ENCODE results near the gene UBE3B.

Gene UBE3B

DNA sequence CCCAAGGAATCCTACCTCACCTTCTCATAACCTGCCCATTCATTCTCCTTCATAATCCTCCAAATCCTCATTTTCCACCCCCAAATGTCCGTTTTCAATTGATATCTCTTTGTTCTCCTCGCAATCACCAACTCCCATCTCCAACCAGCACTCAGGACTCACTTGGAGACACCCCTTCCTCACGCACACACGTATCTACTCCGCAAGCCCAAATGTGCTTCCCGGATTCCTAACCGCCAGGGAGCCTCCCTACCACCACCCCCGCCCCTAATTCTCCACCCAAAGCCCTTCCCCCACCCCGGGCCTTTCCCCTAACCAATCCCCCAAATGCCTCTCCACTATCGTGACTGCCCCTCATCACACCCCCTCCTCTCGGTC lies 638 bp upstream of the UBE3B start:
- no peak for DNase-seq

GRCh38 chr12:109477963-109478315 lies 505 bp downstream of the UBE3B start:
- DNase-seq: no peak

DNA sequence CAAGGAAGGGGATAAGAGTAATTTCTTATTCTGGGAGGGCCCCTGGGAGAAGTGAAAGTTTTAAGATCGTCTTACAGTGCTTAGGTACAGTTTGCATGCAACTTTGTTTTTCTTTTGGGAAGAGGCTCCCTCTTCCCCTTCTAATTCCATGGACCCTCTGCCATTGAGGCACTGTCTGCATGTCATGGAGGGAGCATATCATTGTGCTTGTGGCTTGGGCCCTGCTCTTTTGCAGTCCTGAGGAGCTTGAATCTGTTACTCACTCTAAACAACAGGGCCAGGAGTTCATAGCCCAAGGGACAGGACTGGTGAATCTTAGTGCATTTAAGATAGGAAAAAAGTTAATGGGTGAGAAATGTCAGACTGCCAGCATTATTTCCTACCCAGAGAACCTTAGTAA lies 2.3 kb downstream of the UBE3B start:
- no peak for DNase-seq

- no peak for DNase-seq
Observed at GRCh38 chr12:109480356-109480755, 2.9 kb downstream of the UBE3B start.

GRCh38 chr12:109481863-109482262 lies 4.4 kb downstream of the UBE3B start:
- no peak for DNase-seq

DNA sequence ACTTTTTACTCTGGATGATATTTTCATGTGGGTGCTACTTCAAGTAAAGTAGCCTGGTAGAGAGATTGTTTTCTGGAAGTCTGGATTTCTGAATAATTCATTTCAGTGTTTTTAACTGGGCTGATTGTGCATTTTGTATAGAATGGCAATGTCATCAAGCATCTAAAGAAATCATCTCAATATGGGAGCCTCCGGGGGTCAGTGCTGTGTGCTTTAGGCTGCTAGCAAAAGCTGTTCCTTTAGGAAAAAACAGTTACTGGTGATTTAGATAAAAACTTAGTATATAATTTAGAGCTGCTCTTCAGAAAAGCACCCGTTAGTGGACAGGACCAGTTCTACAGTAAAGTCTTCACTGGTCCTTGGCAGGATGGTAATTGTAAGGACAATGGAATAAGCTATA lies 5.1 kb downstream of the UBE3B start:
- no peak for DNase-seq

GRCh38 chr12:109482894-109483293 lies 5.5 kb downstream of the UBE3B start:
- no peak for DNase-seq

- DNase-seq: no peak
Observed at GRCh38 chr12:109483346-109483745, 5.9 kb downstream of the UBE3B start.

- no peak for DNase-seq
Observed at GRCh38 chr12:109485201-109485600, 7.8 kb downstream of the UBE3B start.

GRCh38 chr12:109487181-109488050 lies 10.0 kb downstream of the UBE3B start:
- no peak for DNase-seq

DNA sequence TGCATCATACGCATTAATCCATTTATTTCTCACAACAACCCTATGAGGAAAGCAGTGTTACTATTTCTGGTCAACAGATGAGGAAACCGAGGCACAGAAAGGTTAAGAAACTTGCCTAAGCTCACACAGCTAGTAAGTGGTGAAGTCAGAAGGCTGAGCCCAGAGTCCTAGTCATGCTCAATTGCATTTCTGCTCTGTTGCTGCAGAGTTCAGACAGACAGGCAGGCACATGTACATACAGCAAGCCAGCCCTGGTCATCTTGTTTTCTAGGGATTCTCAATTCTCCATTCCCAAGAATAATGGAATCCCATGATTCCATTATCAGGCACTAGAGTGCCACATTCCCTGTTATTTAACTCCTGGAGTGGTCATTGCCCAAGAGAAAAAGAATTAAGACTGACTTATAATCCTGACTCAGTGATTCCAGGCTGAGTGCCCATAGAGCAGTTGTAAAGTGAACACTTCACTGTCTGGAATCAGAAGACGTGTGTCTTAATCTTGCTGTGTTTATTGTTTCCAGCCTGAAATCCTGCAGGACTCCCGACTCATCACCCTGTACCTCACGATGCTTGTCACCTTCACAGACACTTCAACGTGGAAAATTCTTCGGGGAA lies 10.7 kb downstream of the UBE3B start:
- no peak for DNase-seq

- DNase-seq: no peak
Observed at GRCh38 chr12:109489016-109489954, 11.9 kb downstream of the UBE3B start.

DNA sequence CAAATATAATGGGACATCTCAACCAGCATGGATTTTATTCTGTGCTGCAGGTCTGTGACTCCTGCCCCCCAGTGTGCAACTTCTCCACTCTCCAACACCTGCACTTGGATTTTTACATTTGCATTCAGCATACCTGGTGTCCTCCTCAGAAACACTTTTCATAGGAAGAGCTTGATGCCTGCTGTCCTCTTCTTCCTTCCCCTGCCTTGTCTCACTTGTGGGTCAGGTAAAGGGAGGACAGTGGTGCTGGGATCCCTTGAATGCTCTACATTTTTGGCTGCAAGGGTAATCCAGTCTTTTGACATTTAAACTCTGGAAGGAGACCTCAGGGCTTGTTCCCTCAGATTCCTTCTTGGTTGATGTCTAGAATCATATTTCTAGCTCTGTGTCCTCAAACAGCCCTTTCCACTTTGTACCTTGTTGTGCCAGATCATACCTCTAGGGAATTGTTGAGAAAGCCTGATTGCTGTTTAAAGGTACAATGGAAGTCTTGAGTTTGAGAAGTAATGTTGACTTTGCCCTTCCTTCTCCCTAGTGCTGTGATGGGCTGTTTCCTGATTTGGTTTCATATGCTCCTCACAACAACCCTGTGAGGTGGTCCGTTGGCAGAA lies 12.6 kb downstream of the UBE3B start:
- DNase-seq: no peak

- DNase-seq: no peak
Observed at GRCh38 chr12:109491671-109492070, 14.2 kb downstream of the UBE3B start.

- DNase-seq: no peak
Observed at GRCh38 chr12:109492371-109492770, 14.9 kb downstream of the UBE3B start.

- no peak for DNase-seq
Observed at GRCh38 chr12:109493090-109493489, 15.7 kb downstream of the UBE3B start.

DNA sequence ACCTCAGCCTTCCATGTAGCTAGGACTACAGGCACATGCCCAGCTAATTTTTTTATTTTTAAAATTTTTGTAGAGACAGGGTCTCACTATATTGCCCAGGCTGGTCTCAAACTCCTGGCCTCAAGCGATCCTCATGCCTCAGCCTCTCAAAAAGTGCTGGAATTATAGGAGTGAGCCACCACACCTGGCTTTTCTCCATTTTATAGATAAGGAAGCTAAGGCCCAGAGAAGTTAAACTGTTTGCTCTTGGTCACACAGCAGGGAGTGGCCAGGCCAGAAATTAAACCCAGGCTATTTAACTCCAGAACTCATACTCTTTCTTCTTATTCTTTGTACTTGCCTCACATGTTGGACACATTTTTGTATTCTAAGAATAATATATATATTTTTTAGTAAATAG lies 16.5 kb downstream of the UBE3B start:
- DNase-seq: no peak

GRCh38 chr12:109494348-109494881 lies 17.0 kb downstream of the UBE3B start:
- DNase-seq: no peak

DNA sequence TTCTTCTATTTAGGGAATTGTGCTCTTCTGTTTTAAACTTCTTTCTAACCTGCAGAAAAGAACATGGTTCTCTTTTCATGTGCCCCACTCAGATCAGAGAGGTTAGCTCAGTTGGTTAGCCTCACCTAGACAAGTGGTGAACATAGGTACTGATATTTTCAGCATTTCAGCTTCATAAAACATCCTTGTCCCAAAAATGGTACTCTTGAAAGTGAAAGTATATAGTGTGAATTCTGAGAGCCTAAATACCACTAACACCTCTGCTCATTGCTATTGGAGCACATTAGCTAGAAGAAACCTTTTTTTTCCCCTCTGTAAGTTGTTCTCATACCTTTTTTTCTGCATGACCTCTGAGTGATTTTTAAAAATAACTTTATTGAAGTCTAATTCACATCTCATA lies 17.6 kb downstream of the UBE3B start:
- no peak for DNase-seq

DNA sequence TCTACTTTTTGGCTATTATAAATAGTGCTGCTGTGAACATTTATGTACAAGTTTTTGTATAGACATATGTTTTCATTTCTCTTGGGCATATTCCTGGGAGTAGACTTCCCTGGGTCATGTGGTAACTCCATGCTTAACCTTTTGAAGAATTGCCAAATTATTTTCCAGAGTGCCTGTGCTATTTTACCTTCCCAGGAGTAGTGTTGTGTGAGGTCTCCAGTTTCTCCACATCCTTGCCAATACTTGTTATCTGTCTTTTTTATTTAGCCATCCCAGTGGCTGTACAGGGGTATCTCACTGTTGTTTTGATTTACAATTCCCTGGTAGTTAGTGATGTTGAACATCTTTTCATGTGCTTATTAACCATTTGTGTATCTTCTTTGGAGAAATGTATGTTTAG lies 18.9 kb downstream of the UBE3B start:
- no peak for DNase-seq

GRCh38 chr12:109497675-109498074 lies 20.2 kb downstream of the UBE3B start:
- DNase-seq: no peak

DNA sequence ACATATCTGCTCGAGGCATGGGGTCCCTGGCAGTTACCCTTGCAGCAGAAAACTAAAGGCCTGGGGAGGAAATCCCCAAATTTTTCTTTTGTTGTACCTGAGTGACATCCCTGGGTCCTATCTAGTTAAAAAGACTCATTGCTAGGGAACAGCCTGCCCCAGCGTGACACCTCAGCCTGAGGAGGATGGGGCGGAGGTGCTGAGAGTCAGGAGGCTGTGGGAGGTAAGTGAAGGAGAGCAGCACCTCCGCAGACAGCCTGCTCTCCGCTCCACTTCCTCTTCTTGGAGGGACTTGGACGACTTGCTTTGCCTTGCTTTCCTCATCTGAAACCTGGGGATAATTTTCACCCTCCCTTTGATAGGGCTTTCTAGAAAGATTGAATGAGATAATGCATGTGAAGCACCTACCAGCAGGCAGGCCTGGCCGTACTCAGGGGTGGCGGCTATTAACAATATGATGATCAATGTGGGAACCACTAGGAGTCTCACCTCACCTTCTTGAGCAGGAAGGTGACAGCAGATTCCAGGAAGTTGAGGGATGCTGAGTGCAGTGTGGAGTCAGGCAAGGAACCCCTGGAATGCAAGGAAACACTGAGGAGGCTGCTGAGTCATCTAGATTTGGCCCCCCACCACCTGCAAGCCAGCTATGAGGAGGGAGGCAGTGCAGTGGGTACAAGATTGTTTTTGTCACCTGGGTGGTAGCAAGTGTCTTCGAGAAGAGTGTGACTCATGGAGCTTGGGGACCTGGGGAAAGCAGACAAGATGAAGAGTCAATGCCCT lies 23.2 kb downstream of the UBE3B start:
- no peak for DNase-seq

Data from cortex of kidney (tissue), 1 donor.